ENCODE data around the gene COX8C.

GRCh38 chr14:93309427-93309966, 37.5 kb upstream of the COX8C start:
- TF ChIP-seq POLR2A (IDR thresholded peaks at IDR 0.05; ENCODE audit: low read length) (no peak), GATA1 (IDR thresholded peaks at IDR 0.05; ENCODE audit: low read depth, low read length) (no peak)
